Keratinocyte (primary cell): ENCODE measurements around the gene TMEM260.

Experiments used
- EZH2 ChIP-seq: IDR thresholded peaks from one replicate; pipeline ENCODE4 v1.6.1; 2012; ENCODE audit warnings: inconsistent platforms, mild to moderate bottlenecking, low read length, moderate library complexity
- TF ChIP-seq, protein P1 (sequence below), 3 experiments: IDR thresholded peaks in 1 of 3; conservative IDR thresholded peaks in 1 of 3; optimal IDR thresholded peaks in 1 of 3; 2 replicates in 2 of 3; 3 replicates in 1 of 3; pipeline versions ENCODE3 to v1.5.1; 2011; ENCODE audit warnings: low read length in 3 of 3, mild to moderate bottlenecking in 3 of 3, moderate library complexity in 2 of 3, control low read depth in 1 of 3, inconsistent platforms in 1 of 3; ENCODE audit not compliant: insufficient read depth in 2 of 3; ENCODE audit errors: extremely low read depth in 1 of 3

DNA sequence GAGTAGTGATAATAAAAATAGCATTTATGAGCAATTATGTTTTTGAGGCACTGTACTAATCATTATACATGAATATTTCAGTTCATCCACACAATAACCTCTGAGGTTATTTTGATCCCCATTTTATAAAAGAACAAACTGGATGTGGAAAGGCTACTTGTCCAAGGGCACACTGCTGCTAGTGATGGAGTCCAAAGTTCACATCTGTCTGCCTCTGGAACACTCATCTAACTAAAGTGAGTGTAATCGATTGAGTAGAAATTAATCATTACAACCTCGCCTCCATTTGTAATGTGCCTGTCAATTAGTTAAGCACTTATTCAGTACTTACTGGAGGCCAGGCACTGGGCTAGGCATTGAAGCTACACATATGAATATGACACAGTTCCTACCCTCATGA, 55.4 kb downstream of the TMEM260 start:
- TF ChIP-seq, protein P1, sequence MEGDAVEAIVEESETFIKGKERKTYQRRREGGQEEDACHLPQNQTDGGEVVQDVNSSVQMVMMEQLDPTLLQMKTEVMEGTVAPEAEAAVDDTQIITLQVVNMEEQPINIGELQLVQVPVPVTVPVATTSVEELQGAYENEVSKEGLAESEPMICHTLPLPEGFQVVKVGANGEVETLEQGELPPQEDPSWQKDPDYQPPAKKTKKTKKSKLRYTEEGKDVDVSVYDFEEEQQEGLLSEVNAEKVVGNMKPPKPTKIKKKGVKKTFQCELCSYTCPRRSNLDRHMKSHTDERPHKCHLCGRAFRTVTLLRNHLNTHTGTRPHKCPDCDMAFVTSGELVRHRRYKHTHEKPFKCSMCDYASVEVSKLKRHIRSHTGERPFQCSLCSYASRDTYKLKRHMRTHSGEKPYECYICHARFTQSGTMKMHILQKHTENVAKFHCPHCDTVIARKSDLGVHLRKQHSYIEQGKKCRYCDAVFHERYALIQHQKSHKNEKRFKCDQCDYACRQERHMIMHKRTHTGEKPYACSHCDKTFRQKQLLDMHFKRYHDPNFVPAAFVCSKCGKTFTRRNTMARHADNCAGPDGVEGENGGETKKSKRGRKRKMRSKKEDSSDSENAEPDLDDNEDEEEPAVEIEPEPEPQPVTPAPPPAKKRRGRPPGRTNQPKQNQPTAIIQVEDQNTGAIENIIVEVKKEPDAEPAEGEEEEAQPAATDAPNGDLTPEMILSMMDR (optimal IDR thresholded peaks at IDR 0.05 in 1 of 3, IDR thresholded peaks at IDR 0.05 in 1 of 3, conservative IDR thresholded peaks at IDR 0.05 in 1 of 3; ENCODE audit: extremely low read depth in 1 of 3, insufficient read depth in 2 of 3, low read length in 3 of 3), result no peak
- no peak for TF ChIP-seq EZH2
